A172 (cell line): ENCODE measurements around the gene NCK2. TPM values are rescaled to one million over a fixed set of nuclear protein-coding genes. Genes with fewer than 3 reads are reported as not detected.

Source experiments
- DNase-seq: peaks from one replicate; pipeline ENCODE4 v3.0.0-alpha.2; 2015; ENCODE audit warnings: low spot score
- total RNA-seq: library from RNA; depleted of rRNA; stranded (reverse); fragments of >200 nt; shearing (Covaris generic); gene quantifications from 2 replicates; pipeline ENCODE4 v1.2.3, GENCODE V29; 2014

Gene NCK2
- total RNA-seq, 1 experiment from 2014 or later: 44.0 TPM

- DNase-seq: no peak
These were observed 180.7 kb downstream of the NCK2 start for GRCh38 chr2:105925390-105925789.

GRCh38 chr2:105926960-105927678 is 182.4 kb downstream of the NCK2 start:
- DNase-seq: no peak

GRCh38 chr2:105928086-105928485 is 183.4 kb downstream of the NCK2 start:
- DNase-seq: no peak

DNA sequence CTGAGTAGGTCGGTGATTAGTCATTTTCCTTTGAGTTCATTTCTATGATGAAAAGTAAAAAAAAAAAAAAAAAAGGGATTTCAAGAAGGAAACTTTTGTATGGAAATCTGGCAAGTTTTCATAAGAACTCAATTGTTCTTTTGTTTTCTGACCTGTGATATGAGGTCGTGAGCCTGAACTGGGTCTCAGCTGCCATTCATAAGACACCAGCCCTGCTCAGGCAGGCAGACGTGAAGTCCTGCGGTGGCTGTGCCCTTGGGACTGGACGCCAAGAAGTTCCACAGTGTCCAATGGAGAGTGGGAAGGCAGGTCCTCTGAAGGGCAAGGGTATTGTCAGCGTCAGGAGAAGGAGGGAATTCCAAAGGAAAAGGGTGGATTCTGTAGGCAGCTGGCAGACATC is 183.9 kb downstream of the NCK2 start:
- DNase-seq: no peak

- DNase-seq: no peak
These were observed 184.8 kb downstream of the NCK2 start for GRCh38 chr2:105929516-105929915.

GRCh38 chr2:105932582-105932981 is 187.9 kb downstream of the NCK2 start:
- no peak for DNase-seq

GRCh38 chr2:105933906-105934305 is 189.2 kb downstream of the NCK2 start:
- no peak for DNase-seq

GRCh38 chr2:105934467-105934866 is 189.8 kb downstream of the NCK2 start:
- no peak for DNase-seq

- no peak for DNase-seq
These were observed 190.4 kb downstream of the NCK2 start for GRCh38 chr2:105935063-105935462.

DNA sequence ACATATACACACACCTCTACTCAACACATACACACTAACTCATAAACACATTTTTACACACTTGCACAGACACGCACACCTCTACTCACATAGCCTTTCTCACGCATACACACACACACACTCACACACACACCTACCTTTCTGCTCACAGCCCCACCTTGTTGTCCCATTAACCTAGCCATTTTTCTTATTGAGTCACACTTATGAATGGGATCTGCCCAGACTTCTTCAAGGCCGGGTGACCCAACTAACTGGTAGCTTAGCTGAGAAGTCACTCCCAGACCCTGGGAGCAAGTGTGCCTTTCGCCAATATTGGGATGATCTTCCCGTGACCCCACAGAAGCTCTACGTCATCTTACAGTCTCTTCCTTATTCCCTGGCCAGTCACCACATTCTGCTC is 192.2 kb downstream of the NCK2 start:
- no peak for DNase-seq

- DNase-seq: no peak
These were observed 192.9 kb downstream of the NCK2 start for GRCh38 chr2:105937498-105938097.
